H1 (cell line): Measurements from ENCODE around the gene SLIT3. TPM values are rescaled to one million over a fixed set of nuclear protein-coding genes. Genes with fewer than 3 reads are reported as not detected.

Source experiments
- CHD7 ChIP-seq: fragments of 300-600 bp; sonication (generic); IDR thresholded peaks from 2 replicates; pipeline ENCODE4 v1.7.1; 2012; ENCODE audit warnings: low read length, moderate library complexity, mild to moderate bottlenecking, inconsistent platforms; ENCODE audit not compliant: insufficient replicate concordance
- EP300 ChIP-seq, 2 experiments: IDR thresholded peaks; 1 replicate in 1 of 2; 2 replicates in 1 of 2; pipeline ENCODE4 v1.6.1; 2011 to 2012; ENCODE audit warnings: low read depth in 2 of 2, low read length in 2 of 2, mild to moderate bottlenecking in 2 of 2, borderline replicate concordance in 1 of 2, inconsistent platforms in 1 of 2, moderate library complexity in 1 of 2
- HDAC2 ChIP-seq, 2 experiments: fragments of 300-600 bp in 1 of 2; sonication (generic) in 1 of 2; IDR thresholded peaks; 2 replicates each; pipeline ENCODE4 v1.6.1; 2011 to 2012; ENCODE audit warnings: low read depth in 2 of 2, low read length in 2 of 2, mild to moderate bottlenecking in 2 of 2, moderate library complexity in 2 of 2, borderline replicate concordance in 1 of 2, inconsistent platforms in 1 of 2
- NRF1 ChIP-seq: IDR thresholded peaks from 2 replicates; pipeline ENCODE4 v1.6.1; 2011; ENCODE audit warnings: mild to moderate bottlenecking, low read depth, low read length, improper control_type of control experiment
- PHF8 ChIP-seq: fragments of 200-600 bp; sonication (generic); conservative IDR thresholded peaks from 2 replicates; pipeline ENCODE4 v1.7.1; 2012; ENCODE audit warnings: low read depth, mild to moderate bottlenecking, inconsistent platforms, low read length, moderate library complexity
- RAD21 ChIP-seq, 2 experiments: IDR thresholded peaks in 1 of 2; conservative IDR thresholded peaks in 1 of 2; 2 replicates each; pipeline ENCODE4 v1.6.1; 2011; ENCODE audit warnings: low read depth in 2 of 2, low read length in 2 of 2, improper control_type of control experiment in 1 of 2, inconsistent platforms in 1 of 2, mild to moderate bottlenecking in 1 of 2, moderate library complexity in 1 of 2
- RBBP5 ChIP-seq: IDR thresholded peaks from 2 replicates; pipeline ENCODE4 v1.7.1; 2012; ENCODE audit warnings: low read depth, mild to moderate bottlenecking, inconsistent platforms, low read length, moderate library complexity, borderline replicate concordance
- RXRA ChIP-seq: IDR thresholded peaks from 2 replicates; pipeline ENCODE4 v1.6.1; 2011; ENCODE audit warnings: low read depth, mild to moderate bottlenecking, low read length, moderate library complexity; ENCODE audit not compliant: insufficient read depth
- TAF7 ChIP-seq: optimal IDR thresholded peaks from 2 replicates; pipeline ENCODE3; 2011; ENCODE audit warnings: low read depth, mild to moderate bottlenecking, inconsistent platforms, low read length, moderate library complexity, borderline replicate concordance
- polyA plus RNA-seq, 7 experiments: library from polyadenylated mRNA; depleted of rRNA in 3 of 7; stranded (reverse) in 5 of 7; unstranded in 2 of 7; fragments of >200 nt in 5 of 7; fragments of 200-250 nt in 2 of 7; gene quantifications; 1 replicate in 5 of 7; 2 replicates in 1 of 7; 4 replicates in 1 of 7; pipeline versions ENCODE4 v1.2.1 to v1.2.3, GENCODE V29; 2011 to 2013; ENCODE audit warnings: missing spikeins in 2 of 7, mixed read lengths in 2 of 7
- total RNA-seq: library from RNA; stranded (reverse); fragmentation: NEBNext Ultra II Directional; extraction: Animal tissue kit (Norgen Biotek cat#: 25700); gene quantifications from 2 replicates; pipeline ENCODE4 v1.2.1, GENCODE V29; 2021

SLIT3 gene
- total and polyA plus RNA-seq, 2 of the 8 experiments (the other 6 are each of a cell fraction or from before 2014, with no cell fraction given), result 1.1 to 1.2 TPM

DNA sequence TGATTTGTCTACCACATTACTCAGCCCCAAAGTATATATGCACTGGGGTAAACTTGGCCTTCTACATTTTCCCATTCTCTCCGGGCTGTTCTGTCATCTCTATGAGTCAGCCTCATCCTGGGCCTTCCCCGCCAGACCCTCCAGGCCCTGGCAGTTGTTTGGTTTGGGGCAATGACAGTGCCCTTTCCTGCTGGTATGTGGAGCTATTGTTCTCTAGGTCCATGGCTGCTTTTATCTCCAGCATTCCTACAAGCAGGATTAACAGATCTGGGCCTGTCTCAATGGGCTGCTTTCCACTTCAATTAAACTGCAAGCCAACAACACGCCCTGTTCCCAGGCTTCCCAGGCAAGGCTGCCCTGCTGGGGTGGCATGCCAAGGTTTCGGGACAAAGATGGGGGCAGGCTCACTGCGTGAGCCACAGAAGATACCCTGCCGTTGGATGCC lies 136.4 kb downstream of the SLIT3 start (continued):
- TF ChIP-seq CHD7 (no peak), RAD21 (IDR thresholded peaks at IDR 0.05 in 1 of 2, conservative IDR thresholded peaks at IDR 0.05 in 1 of 2; ENCODE audit: low read depth in 2 of 2, low read length in 2 of 2) (peak in 1 of 2 experiments; percentile 12; a peak in 1 of 4 replicates), TAF7 (no peak), RBBP5 (no peak), HDAC2 (IDR thresholded peaks at IDR 0.05; ENCODE audit: borderline replicate concordance in 1 of 2, low read depth in 2 of 2, low read length in 2 of 2) (0 out of 4 replicates have a peak, but pooled peaks of 1 of the 2 experiments have one; percentile 37), RXRA (no peak), EP300 (IDR thresholded peaks at IDR 0.05; ENCODE audit: borderline replicate concordance in 1 of 2, low read depth in 2 of 2, low read length in 2 of 2) (peak in 1 of 2 experiments; percentile 24; a peak in 1 of 3 replicates), NRF1 (no peak), PHF8 (no peak)
